Activated naive CD4-positive, alpha-beta T cell treated with anti-CD3 and anti-CD28 coated beads, Interleukin-2, amount 10 ng/mL, durations not matched to agents 7 days and 5 days (primary cell): ENCODE data around the gene CLMP.
"Not testable (repeated sequence)": the region's sequence is repeated elsewhere in the genome, so short reads cannot be mapped to it uniquely, and the experiment has no call there.

Source experiments
- CTCF ChIA-PET: fragments of 350-600 bp; sonication (Branson Sonifier 250); formaldehyde crosslinking; loops from one replicate; lab custom pipeline; 2021; ENCODE audit warnings: antibody characterized with exemption; lab: Charles Lee
- DNase-seq: peaks from one replicate; pipeline ENCODE4 v3.0.0-alpha.2; 2020
- H3K27ac Mint-ChIP-seq: one replicate; pipeline ENCODE4 v1.8.0; 2021; ENCODE audit warnings: mild to moderate bottlenecking, moderate library complexity, mixed read lengths
- H3K27me3 Mint-ChIP-seq: one replicate; pipeline ENCODE4 v1.8.0; 2021; ENCODE audit warnings: mild to moderate bottlenecking, mixed read lengths
- H3K36me3 Mint-ChIP-seq: one replicate; pipeline ENCODE4 v1.8.0; 2021; ENCODE audit warnings: mixed read lengths
- H3K4me1 Mint-ChIP-seq: one replicate; pipeline ENCODE4 v1.8.0; 2021; ENCODE audit warnings: mixed read lengths
- H3K4me3 Mint-ChIP-seq: one replicate; pipeline ENCODE4 v1.8.0; 2021; ENCODE audit warnings: mild to moderate bottlenecking, moderate library complexity, mixed read lengths
- H3K9me3 Mint-ChIP-seq: one replicate; pipeline ENCODE4 v1.8.0; 2021; ENCODE audit warnings: mixed read lengths

Gene CLMP

DNA sequence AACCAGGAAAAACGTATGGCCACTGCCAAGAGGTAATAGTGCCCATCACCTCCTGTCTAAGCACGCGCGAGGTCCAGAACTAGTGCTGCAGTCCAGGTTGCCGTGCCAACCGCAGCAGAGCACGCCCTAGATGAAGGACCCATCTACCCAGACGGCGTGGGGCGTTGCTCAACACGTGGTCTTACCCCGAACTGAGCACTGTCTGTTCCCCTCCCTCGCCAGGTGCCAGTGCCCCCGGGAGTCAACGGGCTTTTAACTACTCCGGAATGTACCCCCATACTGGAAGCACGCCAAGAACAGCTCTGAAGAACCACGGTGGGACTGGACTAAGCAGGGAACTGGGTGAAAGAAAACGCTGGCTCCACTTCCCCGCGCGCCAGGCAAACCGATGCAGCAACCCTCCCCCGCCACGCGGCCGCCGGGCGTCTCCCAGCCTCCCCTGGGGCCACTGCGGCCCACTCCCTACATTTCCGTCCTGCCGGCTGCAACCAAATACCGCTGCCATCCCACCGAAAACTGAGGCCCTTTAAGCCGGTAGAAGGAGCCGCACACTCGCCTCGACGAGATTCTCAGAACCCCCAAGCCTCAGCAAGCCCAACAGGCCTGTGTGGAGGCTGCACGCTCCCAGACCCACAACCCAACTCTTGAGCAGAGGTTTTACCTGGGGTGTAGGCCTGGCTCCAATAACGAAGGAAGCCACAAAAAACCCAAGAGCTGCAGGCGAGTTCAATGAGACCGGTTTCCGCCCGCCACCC, 133.5 kb downstream of the CLMP start, which contains the start of gene HSPA8:
Gene HSPA8 (minus strand): TSS at position 734 of the 755 bp plus-strand sequence. CDS start 812 bp downstream, outside the sequence.
- DNase-seq, result peak; percentile 79
- CTCF ChIA-PET, result interaction anchor here (0.8 to 1.8 kb wide), 7 partner anchors 10 to 208 kb away, joined by 3 to 4 read pairs (median 3); no protein-coding TSS in a partner anchor
- Mint-ChIP-seq H3K27ac (peak within 1 kb of the TSS; percentile 99), H3K9me3 (no peaks in the 10 kb centered on the region), H3K36me3 (peaks cover 68% of the 10 kb centered on the region), H3K4me3 (peak within 1 kb of the TSS; percentile 99), H3K27me3 (peaks cover 7% of the 10 kb centered on the region), H3K4me1 (peaks cover 53% of the 10 kb centered on the region)

DNA sequence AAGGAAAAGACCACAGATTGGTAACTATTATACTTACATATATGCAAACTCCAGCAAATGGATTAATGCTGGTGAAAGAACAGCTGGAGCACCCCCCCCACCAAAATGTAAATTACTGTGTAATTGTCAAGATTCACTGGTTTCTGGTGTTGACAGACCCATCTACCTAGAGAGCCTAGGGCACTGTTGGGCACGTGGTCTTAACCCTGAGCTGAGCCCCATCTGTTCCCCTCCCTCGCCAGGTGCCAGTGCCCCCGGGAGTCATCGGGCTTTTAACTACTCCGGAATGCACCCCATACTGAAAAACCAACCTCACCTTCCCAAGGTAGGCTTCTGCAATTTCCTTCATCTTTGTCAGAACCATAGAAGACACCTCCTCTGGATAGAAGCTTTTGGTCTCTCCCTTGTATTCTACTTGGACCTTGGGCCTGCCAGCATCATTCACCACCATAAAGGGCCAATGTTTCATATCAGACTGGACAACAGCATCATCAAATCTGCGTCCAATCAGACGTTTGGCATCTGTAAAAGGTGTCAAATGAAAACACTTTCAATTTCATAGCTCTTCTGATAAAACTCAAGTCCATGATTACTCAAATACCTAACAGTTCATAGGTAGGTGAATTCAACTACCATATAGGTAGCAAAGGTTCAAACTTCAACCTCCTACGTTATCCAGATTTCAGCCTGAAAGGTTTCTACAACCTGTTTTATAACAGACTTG, 134.6 kb downstream of the CLMP start:
- no peaks in the 10 kb centered on the region for H3K9me3 Mint-ChIP-seq
- H3K27me3 Mint-ChIP-seq, result peaks cover 7% of the 10 kb centered on the region
- CTCF ChIA-PET, result interaction anchor here (0.9 to 2.3 kb wide), 4 partner anchors 42 to 206 kb away, joined by 3 to 19 read pairs (median 4); no protein-coding TSS in a partner anchor
- H3K4me3 Mint-ChIP-seq, result peak overlapping the region; percentile 99
- peak overlapping the region; percentile 99 for H3K27ac Mint-ChIP-seq
- peak; percentile 37 for DNase-seq
- peaks cover 72% of the 10 kb centered on the region for H3K36me3 Mint-ChIP-seq
- H3K4me1 Mint-ChIP-seq, result peaks cover 56% of the 10 kb centered on the region

DNA sequence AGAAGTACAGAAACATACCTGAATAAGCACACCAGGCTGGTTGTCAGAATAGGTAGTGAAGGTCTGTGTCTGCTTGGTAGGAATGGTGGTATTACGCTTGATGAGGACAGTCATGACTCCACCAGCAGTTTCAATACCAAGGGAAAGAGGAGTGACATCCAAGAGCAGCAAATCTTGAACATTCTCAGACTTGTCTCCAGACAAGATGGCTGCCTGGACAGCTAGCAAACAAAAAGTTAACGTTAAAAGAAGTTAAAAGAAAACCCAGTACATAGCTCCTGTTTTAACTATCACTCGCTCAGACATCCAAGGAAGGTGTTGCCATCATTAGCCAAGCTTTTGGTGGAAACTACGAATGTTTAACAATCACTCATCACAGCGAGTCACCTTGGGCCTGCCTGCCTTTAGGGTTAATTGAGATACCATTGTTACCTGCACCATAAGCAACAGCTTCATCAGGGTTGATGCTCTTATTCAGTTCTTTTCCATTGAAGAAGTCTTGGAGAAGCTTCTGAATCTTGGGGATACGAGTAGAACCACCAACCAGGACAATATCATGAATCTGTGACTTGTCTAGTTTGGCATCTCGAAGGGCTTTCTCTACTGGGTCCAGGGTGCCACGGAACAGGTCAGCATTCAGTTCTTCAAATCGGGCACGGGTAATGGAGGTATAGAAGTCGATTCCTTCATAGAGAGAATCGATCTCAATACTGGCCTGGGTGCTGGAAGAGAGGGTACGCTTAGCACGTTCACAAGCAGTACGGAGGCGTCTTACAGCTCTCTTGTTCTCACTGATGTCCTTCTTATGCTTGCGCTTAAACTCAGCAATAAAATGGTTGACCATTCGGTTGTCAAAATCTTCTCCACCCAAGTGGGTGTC, 135.8 kb downstream of the CLMP start:
- peaks cover 79% of the 10 kb centered on the region for H3K36me3 Mint-ChIP-seq
- H3K27ac Mint-ChIP-seq, result peak overlapping the region; percentile 99
- H3K9me3 Mint-ChIP-seq, DNase-seq, H3K27me3 Mint-ChIP-seq: not testable (repeated sequence)
- H3K4me1 Mint-ChIP-seq, result peaks cover 54% of the 10 kb centered on the region
- peak overlapping the region; percentile 99 for H3K4me3 Mint-ChIP-seq
- CTCF ChIA-PET, result interaction anchor here (2.3 kb wide), 1 partner anchor 43 kb away, joined by 19 read pairs; no protein-coding TSS in a partner anchor

DNA sequence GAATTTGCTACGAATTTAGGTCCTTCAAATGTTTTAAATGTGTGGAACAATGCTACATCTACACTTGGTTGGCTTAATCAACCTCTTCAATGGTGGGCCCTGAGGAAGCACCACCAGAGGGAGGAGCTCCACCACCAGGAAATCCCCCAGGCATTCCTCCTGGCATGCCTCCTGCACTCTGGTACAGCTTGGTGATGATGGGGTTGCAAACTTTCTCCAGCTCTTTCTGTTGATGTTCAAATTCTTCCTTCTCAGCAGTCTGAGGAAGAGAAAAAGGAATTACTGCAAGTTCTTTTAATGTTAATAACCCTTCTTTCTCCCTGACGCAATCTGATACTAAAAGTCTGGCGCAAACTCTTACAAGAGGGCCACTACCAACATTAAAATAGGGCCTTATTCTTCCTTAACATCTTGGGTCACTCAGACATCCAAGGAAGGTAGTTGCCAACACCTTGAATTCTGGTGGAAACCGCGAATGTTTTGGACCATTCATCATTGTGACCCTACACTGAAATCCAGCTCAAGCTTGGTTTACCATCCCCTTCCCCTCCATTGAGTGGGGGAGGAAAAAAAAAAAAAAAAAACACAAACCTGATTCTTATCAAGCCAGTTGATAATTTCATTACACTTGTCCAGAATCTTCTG, 137.3 kb downstream of the CLMP start:
- H3K27ac Mint-ChIP-seq, result peak overlapping the region; percentile 99
- H3K27me3 Mint-ChIP-seq, result peaks cover 7% of the 10 kb centered on the region
- DNase-seq, result no peak
- CTCF ChIA-PET, result interaction anchor here (0.9 to 6.6 kb wide), 7 partner anchors 10 to 200 kb away, joined by 3 to 78 read pairs (median 4); no protein-coding TSS in a partner anchor
- H3K4me3 Mint-ChIP-seq, result peak overlapping the region; percentile 99
- H3K4me1 Mint-ChIP-seq, result peaks cover 50% of the 10 kb centered on the region
- peaks cover 85% of the 10 kb centered on the region for H3K36me3 Mint-ChIP-seq
- H3K9me3 Mint-ChIP-seq, result no peaks in the 10 kb centered on the region

DNA sequence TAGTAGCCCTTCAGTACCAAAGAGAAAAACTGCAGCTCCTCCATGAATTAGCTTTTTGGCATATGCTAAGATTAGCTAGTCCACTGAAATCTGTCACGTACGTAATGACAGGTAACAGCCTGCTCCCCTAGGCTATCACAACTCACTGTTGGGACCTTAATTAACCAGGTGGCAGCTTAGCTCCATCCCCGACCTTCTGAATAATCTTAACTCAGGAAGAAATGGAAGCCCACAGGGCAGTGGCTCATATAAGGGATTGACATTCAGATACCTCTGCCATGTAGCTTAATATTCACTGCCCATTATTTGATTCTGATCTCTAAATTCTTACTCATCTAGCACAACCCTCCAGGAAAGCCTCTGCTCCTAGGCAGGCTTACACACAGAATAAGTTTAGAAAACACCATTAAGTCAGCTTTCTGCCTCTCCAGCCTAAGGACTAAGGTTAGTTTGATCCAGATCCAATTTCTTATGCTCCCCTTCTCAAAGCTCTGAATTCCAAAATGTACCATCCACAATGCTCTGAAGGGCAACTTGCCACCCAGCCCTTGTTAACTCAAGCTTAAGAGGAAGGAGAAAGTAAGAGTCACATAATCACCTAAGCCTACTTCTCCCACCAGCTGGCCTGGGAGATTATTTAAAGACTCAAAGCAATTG, 138.1 kb downstream of the CLMP start:
- Mint-ChIP-seq H3K9me3 (no peaks in the 10 kb centered on the region), H3K36me3 (peaks cover 82% of the 10 kb centered on the region), H3K4me1 (peaks cover 50% of the 10 kb centered on the region), H3K27me3 (peaks cover 3% of the 10 kb centered on the region), H3K4me3 (peak overlapping the region; percentile 99), H3K27ac (peak overlapping the region; percentile 99)
- CTCF ChIA-PET, result interaction anchor here (0.8 to 6.6 kb wide), 13 partner anchors 10 to 418 kb away, joined by 3 to 78 read pairs (median 4); no protein-coding TSS in a partner anchor
- no peak for DNase-seq

DNA sequence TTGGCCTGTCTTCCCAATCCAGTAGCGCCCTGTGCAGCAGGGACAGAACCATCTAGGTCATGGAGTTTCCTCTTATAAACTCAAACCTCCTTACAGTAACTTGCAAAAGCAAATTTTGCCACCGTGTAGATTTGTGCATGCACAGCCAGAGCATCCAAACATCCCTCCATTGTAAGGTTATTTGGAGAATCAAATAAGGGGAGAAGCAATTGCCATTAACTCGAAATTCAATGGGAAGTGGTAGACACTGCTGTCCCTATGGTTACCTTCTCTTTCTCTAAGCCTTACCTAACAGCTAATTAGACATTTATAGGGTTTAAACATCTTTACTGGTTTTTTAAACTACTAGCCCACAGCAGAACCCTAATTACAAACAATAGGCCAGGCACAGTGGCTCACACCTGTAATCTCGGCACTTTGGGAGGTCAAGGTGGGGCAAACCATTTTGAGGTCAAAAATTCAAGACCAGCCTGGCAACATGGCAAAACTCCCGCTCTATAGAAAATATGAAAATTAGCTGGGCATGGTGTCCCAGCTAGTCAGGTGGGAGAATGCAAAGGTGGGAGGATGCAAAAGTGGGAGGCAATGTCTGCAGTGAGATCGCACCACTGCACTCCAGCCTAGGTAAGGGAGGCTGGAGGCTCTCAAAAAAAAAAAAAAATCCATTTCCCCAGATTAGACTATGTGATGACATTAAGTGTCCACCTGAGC, 139.7 kb downstream of the CLMP start:
- DNase-seq, result no peak
- Mint-ChIP-seq H3K4me3 (no peak overlapping the region), H3K27me3 (no peaks in the 10 kb centered on the region), H3K4me1 (peaks cover 50% of the 10 kb centered on the region), H3K36me3 (peaks cover 66% of the 10 kb centered on the region), H3K9me3 (no peaks in the 10 kb centered on the region), H3K27ac (peak overlapping the region; percentile 99)
- CTCF ChIA-PET, result interaction anchor here (0.7 to 6.6 kb wide), 13 partner anchors 10 to 683 kb away, joined by 3 to 78 read pairs (median 6); no protein-coding TSS in a partner anchor

DNA sequence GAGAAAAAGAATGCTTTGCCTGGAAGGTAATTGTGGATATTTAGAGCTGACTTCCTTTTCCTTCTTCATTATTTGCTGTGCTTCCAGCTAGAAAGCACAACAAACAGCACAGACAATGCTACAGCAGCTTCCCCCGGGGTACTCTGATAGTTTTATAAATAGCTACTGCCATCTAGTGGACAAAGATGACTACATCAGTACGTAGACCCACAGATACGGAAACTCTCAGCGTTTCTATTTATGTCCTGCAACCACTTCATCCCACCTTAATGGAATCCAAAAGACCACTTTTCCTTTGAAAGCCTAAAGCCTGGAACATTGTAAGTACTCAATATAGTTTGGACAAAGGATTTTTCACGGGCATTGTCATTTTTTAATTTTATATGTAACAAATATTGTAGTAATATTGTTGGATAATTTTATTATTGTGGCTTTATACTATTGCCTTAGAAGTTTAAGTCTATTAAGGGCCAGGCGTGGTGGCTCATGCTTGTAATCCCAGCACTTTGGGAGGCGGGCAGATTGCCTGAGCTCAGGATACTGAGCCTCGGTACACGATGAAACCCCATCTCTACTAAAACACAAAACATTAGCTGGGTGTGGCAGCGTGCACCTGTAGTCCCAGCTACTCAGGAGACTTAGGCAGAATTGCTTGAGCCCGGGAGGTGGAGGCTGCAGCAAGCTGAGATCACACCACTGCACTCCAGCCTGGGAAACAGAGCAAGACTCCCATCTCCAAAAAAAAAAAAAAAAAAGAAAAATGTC, 140.6 kb downstream of the CLMP start:
- H3K27ac Mint-ChIP-seq, result peak overlapping the region; percentile 80
- CTCF ChIA-PET, result interaction anchor here (0.6 to 6.6 kb wide), 30 partner anchors 9 to 436 kb away, joined by 3 to 78 read pairs (median 4); no protein-coding TSS in a partner anchor
- no peak overlapping the region for H3K4me3 Mint-ChIP-seq
- peaks cover 49% of the 10 kb centered on the region for H3K4me1 Mint-ChIP-seq
- DNase-seq, result peak; percentile 39
- peaks cover 57% of the 10 kb centered on the region for H3K36me3 Mint-ChIP-seq
- no peaks in the 10 kb centered on the region for H3K9me3 Mint-ChIP-seq
- no peaks in the 10 kb centered on the region for H3K27me3 Mint-ChIP-seq

DNA sequence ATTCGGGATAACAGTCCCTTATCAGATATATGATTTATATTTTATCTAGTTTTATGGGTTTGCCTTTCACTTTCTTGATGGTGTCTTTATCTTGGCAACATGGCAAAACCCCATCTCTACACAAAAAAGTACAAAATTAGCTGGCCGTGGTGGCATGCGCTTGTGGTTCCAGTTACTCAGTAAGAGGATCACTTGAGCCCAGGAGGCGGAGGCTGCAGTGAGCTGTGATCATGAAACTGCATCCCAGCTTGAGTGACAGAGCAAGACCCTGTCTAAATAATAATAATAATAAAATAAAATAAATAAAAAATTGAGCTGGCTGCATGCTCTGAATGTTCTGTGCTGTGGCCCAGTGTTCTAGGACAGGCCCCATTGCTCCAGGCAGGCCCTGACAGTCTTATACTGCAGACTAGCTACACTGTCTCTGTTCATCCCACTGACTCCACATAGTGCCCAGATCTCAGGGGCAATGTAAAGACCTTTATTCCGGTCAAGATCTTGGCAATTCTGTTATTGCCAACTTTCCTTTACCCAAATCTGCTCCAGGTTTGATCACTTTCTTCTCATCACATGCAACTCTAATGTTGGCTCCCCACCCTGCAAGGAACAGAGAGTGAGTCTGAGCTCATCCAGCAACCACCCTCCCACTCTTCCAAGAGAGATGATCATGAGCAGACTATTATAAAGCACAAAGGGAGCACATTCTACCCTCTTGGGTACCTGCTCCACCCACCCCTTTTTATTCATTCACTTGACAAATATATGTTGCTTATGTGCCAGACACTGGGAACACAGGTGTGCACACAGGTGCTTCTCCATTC, 141.9 kb downstream of the CLMP start:
- Mint-ChIP-seq H3K27ac (no peak overlapping the region), H3K9me3 (no peaks in the 10 kb centered on the region), H3K36me3 (peaks cover 43% of the 10 kb centered on the region)

DNA sequence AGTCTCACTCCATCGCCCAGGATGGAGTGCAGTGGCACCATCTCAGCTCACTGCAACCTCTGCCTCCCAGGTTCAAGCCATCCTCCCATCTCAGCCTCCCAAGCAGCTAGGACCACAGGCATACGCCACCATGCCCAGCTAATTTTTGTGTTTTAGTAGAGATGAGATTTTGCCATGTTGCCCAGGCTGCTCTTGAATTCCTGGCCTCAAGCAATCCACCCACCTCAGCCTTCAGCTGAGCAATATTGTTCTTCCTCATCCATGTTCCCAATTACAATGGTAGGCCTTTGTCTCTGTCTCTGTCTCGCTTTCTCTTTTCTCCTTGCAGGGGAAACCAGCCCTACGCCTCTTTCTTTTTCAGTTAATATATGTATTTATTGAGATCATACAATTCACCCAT, 143.4 kb downstream of the CLMP start:
- no peak for DNase-seq
- H3K27ac Mint-ChIP-seq, result no peak overlapping the region
- H3K4me3 Mint-ChIP-seq, result no peak overlapping the region
- H3K4me1 Mint-ChIP-seq, result peaks cover 20% of the 10 kb centered on the region
- H3K36me3 Mint-ChIP-seq, result peaks cover 29% of the 10 kb centered on the region
- no peaks in the 10 kb centered on the region for H3K9me3 Mint-ChIP-seq
- CTCF ChIA-PET, result interaction anchor here (1.1 to 5.5 kb wide), 2 partner anchors 52 to 187 kb away, joined by 3 to 32 read pairs; no protein-coding TSS in a partner anchor
- H3K27me3 Mint-ChIP-seq, result peaks cover under 1% of the 10 kb centered on the region

More for the DNA sequence above, 141.9 kb downstream of the CLMP start:
- CTCF ChIA-PET, result interaction anchor here (0.6 to 6.6 kb wide), 15 partner anchors 8 to 239 kb away, joined by 3 to 78 read pairs (median 4); no protein-coding TSS in a partner anchor
- no peak overlapping the region for H3K4me3 Mint-ChIP-seq
- no peaks in the 10 kb centered on the region for H3K27me3 Mint-ChIP-seq
- DNase-seq, result no peak
- H3K4me1 Mint-ChIP-seq, result peaks cover 35% of the 10 kb centered on the region

DNA sequence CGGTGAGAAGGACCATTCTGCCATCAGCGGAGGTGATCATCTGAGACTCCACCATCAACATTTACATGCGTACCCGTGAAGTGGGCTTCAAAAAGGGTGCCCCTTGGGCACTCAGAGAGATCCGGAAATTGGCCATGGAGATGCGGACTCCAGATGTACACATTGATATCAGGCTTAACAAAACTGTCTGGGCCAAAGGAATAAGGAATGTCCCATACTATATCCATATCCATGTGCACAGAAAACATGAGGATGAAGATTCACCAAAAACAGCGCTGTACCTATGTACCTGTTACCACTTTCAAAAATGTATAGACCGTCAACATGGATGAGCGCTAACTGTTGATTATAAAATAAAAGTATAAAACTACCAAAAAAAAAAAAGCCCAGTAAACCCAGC, 143.9 kb downstream of the CLMP start:
- Mint-ChIP-seq H3K9me3 (no peaks in the 10 kb centered on the region), H3K27me3 (peaks cover 4% of the 10 kb centered on the region), H3K4me3 (no peak overlapping the region), H3K4me1 (peaks cover 15% of the 10 kb centered on the region), H3K36me3 (peaks cover 24% of the 10 kb centered on the region), H3K27ac (no peak overlapping the region)
- no peak for DNase-seq
- CTCF ChIA-PET, result interaction anchor here (1.1 kb wide), 1 partner anchor 187 kb away, joined by 3 read pairs; no protein-coding TSS in a partner anchor

DNA sequence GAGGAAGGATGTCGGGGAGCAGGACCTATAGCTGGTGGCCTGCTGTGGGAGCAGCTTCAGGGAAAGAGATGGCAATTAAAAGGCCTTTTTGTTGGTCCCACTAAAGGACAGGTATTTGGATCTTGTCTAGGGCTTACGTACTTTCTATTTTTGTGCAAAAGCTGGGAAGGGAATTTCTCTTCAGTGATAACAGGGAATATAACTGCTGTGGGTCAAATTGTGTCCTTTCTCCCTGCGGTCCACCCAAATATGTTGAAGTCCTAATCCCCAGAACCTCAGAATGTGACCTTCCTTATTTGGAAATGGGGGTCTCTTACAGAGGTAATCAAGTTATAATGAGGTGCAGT, 147.1 kb downstream of the CLMP start:
- DNase-seq, result no peak
- H3K4me3 Mint-ChIP-seq, result no peak overlapping the region
- H3K27ac Mint-ChIP-seq, result no peak overlapping the region
- no peaks in the 10 kb centered on the region for H3K4me1 Mint-ChIP-seq
- H3K27me3 Mint-ChIP-seq, result peaks cover 4% of the 10 kb centered on the region
- H3K9me3 Mint-ChIP-seq, result no peaks in the 10 kb centered on the region
- CTCF ChIA-PET, result interaction anchor here (1.3 to 3.5 kb wide), 2 partner anchors 25 to 199 kb away, joined by 4 to 12 read pairs; no protein-coding TSS in a partner anchor
- peaks cover 1% of the 10 kb centered on the region for H3K36me3 Mint-ChIP-seq
